Dedifferentiated amniotic fluid mesenchymal stem cell (primary cell): Measurements from ENCODE around the gene MAPK6.
"Not testable (repeated sequence)": the region's sequence is repeated elsewhere in the genome, so short reads cannot be mapped to it uniquely, and the experiment has no call there.

Experiments
- DNase-seq: peaks from one replicate; pipeline ENCODE4 v3.0.0-alpha.2; 2016; ENCODE audit errors: extremely low spot score

The MAPK6 gene

GRCh38 chr15:52042051-52042851, 23.2 kb downstream of the MAPK6 start:
- no peak for DNase-seq

DNA sequence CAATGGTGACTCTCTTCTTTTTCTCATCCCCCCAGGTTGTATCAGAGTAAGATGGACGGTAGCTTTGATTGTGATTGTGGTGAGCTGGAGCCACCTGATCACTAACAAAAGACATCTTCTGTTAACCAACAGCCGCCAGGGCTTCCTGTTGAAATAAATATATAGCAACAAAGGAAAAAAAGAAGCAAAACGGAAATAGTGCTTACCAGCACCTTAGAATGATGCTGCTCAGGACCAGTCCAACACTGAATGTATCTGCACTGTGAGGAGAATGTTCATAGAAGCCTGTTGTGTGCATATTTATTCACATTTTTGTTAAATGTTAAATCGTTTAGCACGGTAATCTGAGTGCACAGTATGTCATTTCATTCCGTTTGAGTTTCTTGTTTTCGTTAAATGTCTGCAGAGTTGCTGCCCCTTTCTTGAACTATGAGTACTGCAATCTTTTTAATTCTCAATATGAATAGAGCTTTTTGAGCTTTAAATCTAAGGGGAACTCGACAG, 26.8 kb downstream of the MAPK6 start:
- DNase-seq: not testable (repeated sequence)

- not testable (repeated sequence) for DNase-seq
Observed at GRCh38 chr15:52046552-52046951, 27.5 kb downstream of the MAPK6 start.

- peak; percentile 50 for DNase-seq
Observed at GRCh38 chr15:52050416-52050815, 31.4 kb downstream of the MAPK6 start.

DNA sequence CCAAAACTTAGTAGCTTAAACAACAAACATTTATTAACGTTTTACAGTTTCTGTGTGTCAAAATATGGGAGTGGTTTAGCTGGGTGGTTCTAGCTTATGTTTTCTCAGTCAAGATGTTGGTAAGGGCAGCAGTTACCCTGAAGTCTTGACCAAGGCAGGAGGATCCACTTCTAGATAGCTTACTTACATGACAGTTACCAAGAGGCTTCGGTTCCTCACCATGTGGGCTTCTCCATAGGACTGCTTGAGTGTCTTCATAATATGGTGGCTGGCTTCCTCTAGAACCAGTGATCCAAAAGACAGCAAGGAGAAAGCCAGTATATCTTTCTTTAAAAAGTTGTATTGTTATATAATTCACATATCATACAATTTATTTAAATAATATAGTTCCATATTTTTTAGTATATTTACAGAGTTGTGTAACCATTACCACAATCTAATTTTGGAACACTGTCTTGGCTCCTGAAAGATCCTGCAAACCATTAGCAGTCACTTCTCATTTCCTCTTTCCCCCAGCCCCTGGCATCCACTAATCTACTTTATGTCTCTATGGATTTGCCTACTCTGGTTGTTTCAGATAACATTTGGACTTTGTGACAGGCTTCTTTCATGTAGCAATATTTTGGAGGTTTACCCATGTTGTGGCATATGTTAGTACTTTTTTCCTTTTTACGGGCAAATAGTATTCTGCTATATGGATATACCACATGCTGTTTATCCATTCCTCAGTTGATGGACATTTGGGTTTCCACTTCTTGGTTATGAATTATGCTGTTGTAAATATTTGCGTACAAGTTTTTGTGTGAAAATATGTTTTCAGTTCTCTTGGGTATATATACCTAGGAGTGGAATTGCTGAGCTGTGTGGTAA, 33.3 kb downstream of the MAPK6 start:
- no peak for DNase-seq

GRCh38 chr15:52054381-52054780, 35.4 kb downstream of the MAPK6 start:
- no peak for DNase-seq

GRCh38 chr15:52054858-52055257, 35.8 kb downstream of the MAPK6 start:
- DNase-seq: not testable (repeated sequence)

GRCh38 chr15:52056001-52056400, 37.0 kb downstream of the MAPK6 start:
- no peak for DNase-seq

DNA sequence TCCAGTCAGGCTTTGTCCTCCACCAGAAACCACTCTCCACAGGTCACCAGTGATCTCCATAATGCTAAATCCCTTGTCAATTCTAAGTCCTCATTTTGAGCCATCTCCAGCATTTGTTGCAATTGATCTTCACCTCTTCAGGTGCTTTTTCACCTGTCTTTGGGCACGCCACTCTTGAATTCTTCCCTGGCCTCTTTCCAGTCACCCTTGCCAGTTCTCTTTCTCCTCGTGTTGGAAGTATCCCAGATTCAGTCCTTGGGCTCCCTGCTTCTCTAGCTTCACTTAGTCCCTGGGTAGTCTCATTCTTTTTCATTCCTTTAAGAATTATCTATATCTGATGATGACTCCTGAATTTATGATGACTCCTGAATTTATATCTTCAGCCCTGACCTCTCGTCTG, 37.5 kb downstream of the MAPK6 start:
- DNase-seq: no peak

- DNase-seq: no peak
Observed at GRCh38 chr15:52057996-52058395, 39.0 kb downstream of the MAPK6 start.

DNA sequence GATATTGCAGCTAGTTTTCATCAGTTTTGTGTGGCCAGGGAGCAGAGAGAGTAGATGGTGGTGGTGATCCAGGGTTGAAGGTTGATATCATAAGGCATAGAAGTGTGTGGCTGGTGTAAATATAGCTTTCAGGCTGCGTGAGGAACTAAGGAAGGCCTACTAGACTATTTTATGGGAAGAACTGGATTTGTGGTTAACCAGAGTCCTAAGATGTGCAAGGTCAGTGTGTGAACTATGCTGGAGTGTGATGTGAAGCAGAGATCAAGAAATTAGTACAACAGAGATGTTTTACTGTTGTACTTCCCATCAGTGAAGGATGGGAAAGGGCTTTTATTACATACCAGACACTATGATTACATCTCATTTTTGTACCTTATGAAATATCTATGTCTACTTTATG, 41.5 kb downstream of the MAPK6 start:
- no peak for DNase-seq

GRCh38 chr15:52066842-52067544, 48.0 kb downstream of the MAPK6 start:
- no peak for DNase-seq

GRCh38 chr15:52067545-52067926, 48.5 kb downstream of the MAPK6 start:
- no peak for DNase-seq

GRCh38 chr15:52068004-52068615, 49.1 kb downstream of the MAPK6 start:
- DNase-seq: no peak

- no peak for DNase-seq
Observed at GRCh38 chr15:52069559-52069958, 50.5 kb downstream of the MAPK6 start.

- no peak for DNase-seq
Observed at GRCh38 chr15:52071570-52071969, 52.6 kb downstream of the MAPK6 start.

DNA sequence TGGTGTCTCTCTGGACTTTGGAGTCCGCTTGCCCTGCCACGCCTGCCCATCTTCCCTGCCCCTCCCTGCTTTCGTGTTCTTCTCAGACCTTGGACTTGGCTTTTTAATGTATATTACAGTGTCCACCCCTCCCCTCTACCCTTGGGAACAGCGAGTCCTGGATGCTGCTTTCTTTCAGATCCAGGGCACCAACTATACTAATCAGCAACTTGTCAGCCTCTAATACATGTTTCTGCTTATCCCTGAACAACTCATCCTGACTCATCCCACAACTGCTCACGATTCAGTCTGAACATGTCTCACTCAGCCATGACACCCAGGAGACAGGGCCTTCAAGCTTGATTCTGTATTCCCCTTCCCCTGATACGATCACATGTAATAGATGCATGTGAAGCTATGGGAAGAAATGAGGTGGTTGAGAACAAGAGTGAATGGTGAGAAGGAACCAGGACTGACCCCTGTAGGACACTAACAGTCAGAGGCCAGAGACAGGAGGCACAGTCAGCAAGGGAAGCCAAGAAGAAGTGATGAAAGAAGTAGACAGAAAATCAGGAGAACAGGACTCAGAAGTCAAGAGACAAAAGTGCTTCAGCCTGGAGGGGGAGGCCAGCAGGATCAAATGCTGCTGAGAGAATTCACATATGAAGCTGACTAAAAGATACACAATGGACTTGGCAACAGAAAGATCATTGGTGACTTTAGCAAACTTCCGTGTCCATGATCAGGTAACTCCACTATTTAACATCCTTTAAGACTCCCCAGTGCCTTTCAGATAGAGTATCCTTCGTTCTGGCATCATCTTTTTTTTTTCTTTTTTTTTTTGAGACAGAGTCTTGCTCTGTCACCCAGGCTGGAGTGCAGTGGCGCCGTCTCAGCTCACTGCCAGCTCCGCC, 58.1 kb downstream of the MAPK6 start:
- peak; percentile 47 for DNase-seq

GRCh38 chr15:52078197-52078875, 59.3 kb downstream of the MAPK6 start:
- no peak for DNase-seq

GRCh38 chr15:52078876-52079700, 60.1 kb downstream of the MAPK6 start:
- no peak for DNase-seq
